ENCODE data around the gene OSCAR.

OSCAR gene, protein sequence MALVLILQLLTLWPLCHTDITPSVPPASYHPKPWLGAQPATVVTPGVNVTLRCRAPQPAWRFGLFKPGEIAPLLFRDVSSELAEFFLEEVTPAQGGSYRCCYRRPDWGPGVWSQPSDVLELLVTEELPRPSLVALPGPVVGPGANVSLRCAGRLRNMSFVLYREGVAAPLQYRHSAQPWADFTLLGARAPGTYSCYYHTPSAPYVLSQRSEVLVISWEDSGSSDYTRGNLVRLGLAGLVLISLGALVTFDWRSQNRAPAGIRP

DNA sequence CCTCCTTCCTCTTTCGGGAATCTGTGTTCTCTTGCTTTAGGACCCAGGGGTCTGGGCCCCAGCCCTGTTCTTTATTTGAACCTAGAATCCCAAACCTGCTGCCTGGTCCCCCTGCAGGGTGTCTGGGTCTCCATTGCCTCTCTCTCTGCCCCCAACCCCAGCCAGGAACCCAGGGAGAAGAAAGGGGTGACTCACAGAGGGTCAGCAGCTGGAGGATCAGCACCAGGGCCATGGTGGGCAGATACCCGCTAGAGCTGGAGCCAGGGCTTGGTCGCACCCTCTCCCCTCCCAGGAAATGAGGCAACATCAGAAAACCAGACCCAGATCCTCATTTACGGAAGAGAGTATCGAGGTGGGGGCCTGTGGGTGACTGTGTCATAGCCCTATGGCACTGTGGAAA is at the start of gene OSCAR:
OSCAR (minus strand) TSS at position 243 of the 400 bp plus-strand sequence; CDS start at position 232, 11 bp downstream.
- DNase-seq (ENCODE audit: low spot score), result no peak

DNA sequence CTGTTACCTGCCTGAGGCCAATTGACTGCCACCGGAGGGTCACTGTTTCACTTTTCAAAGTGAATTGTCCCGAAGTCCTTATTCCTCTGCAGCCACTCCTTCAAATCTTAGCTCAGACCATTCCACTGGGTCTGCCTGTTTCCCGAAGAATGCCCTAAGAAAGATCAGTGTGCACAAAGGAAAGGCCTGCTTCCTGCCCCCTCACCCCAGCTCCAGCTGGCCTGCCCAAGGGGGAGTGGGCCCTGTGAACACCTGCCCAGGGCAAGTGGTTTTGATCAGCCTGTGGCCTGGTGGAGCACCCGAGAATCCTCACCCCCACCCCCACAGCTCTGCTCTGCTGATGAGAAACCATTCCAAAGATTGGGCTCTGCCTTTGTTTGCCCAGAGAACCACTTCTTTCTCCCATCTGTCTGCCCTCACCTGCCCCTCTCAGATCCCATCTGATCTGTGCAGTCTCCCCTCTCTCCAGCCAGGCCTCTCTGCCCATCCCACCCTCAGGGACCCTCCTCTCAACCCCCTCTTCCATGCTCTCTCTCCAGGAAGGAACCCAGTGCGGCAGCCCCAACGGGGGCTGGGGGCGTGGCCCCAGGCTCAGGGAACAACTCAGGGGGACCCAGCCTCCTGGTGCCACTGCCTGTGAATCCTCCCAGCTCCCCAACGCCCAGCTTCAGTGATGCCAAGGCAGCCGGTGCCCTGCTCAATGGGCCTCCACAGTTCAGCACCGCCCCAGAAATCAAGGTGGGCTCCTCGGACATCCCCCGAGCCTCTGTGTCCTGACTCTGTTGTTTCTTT is 48.6 kb upstream of the OSCAR start:
- no peak for DNase-seq (ENCODE audit: low spot score)

DNA sequence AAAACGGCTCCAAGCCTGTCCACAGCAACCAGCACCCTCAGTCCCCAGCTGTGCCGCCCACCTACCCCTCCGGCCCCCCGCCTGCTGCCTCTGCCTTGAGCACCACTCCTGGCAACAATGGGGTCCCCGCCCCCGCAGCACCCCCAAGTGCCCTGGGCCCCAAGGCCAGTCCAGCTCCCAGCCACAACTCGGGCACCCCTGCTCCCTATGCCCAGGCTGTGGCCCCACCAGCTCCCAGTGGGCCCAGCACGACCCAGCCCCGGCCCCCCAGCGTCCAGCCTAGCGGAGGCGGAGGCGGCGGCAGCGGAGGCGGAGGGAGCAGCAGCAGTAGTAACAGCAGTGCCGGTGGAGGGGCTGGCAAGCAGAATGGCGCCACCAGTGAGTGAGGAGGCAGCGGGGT is 47.6 kb upstream of the OSCAR start:
- DNase-seq (ENCODE audit: low spot score), result no peak

DNA sequence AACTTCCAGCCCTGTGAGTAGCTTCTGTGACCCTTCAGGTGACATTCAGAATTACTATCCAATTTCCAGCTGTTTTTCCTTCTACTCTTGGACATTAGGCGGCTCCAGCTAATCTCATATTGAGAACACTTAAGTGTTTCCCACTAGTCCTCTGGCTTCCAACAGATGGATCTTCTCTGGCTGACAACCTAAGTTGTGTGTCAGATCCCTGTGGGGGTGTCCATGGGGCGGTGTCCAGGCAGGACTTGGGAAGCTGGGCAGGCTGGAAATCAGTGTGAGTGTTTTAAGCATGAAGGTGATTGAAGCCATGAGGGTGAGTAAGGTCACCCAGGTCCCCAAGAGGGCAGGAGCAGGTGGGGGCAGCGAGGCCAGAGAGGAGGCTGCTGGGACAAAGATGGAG is 47.1 kb upstream of the OSCAR start:
- no peak for DNase-seq (ENCODE audit: low spot score)

DNA sequence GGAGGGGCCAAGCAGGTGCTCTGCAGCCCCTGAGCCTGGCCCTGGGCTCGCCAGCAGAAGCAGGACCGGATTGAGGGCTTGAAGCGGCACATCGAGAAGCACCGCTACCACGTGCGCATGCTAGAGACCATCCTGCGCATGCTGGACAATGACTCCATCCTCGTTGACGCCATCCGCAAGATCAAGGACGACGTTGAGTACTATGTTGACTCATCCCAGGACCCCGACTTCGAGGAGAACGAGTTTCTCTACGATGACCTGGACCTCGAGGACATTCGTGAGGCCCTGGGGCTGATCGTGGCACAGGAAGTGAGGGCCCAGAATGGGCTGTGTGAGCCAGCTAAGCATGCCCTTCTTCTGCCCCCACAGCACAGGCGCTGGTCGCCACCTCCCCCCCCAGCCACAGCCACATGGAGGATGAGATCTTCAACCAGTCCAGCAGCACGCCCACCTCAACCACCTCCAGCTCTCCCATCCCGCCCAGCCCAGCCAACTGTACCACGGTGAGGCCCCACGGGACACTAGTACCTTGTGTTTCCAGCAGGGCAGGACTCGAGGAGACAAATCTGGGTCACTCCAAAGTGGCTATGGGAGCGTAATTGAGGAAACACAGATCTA is 45.0 kb upstream of the OSCAR start:
- DNase-seq (ENCODE audit: low spot score), result no peak

DNA sequence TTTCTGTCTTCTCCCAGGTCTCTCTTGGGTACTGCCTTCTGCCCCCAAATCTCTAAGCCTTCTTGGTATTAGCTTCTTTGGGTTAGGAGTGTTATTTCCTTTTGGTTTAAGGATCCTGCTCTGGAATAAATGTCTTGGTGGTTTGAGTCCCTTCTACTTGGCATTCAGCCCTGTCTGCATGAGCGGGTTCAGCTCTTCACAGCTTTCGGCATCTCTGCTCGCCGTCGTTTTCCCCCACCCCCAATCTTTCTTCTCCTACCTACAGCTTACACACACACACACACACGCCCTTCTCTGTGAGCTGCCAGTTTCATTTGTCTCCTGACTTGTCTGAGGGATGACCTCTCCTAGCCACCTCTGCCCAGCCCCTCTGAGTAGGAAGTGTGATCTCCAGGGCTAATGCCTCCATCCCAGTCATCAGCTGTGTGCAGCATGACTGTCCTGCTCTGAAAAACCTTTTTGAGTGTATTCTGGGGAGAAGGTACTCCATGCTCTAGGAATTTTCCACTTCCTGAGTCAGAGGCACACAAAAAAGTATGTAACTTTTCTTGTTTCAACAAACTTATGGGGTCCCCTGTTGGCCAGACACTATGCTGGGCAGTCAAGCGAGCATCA is 41.7 kb upstream of the OSCAR start:
- DNase-seq (ENCODE audit: low spot score), result no peak

DNA sequence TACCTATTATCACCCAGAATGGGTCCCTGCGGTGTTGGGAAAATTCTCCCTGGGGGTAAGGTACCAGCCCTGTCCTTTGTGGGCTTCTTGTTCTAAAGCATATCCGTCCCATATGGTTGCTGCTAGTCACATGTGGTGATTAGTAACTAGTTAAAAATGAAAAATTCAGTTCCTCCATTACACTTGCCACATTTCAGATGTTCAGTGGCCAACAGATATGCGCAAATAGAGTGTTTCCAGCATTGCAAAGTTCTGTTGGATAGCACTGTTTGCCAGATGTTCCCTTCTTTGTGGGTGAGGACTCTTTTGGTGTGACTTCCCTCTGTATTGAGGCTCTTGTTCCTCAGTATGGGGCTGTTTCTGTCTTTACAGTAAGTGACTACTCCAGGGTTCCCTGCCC is 40.8 kb upstream of the OSCAR start:
- peak; percentile 50 for DNase-seq (ENCODE audit: low spot score)

DNA sequence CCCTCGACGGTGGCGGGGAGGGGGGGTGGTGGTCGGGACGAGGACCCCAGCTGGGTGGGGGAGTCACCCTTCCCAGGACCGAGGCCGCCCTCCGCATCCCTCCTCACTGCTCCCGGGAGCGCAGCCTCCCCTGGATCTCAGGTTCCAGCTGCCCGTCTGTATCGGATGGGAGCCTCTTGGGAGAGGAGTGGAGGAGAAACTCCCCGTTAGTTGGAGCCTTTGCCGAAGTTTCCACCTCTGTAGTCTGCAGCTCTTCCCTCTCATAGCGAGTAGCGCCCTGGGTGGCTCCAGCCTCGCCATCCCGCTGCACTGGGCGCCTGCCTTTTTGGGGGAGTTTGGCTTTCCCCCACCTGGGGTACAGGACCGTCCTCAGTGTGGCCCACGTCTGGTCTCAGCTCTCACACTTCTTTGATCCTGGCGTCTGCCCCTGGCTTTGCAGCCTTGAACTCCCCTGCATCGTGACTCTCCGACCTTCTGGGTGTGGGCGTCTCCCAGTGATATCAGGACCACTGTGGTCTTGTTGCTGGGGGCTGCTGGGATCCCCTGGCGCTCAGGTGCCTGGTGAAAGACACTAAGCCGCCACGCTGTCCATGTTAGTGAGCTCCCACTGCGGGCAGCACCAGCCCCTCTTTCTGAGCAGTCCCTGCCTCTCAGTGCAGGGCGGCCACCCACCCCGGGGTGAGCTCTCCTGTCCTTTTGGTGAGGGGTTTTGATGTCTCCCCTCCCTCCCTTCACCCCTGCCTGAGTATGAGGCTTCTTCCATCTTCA is 38.1 kb upstream of the OSCAR start:
- DNase-seq (ENCODE audit: low spot score), result no peak

DNA sequence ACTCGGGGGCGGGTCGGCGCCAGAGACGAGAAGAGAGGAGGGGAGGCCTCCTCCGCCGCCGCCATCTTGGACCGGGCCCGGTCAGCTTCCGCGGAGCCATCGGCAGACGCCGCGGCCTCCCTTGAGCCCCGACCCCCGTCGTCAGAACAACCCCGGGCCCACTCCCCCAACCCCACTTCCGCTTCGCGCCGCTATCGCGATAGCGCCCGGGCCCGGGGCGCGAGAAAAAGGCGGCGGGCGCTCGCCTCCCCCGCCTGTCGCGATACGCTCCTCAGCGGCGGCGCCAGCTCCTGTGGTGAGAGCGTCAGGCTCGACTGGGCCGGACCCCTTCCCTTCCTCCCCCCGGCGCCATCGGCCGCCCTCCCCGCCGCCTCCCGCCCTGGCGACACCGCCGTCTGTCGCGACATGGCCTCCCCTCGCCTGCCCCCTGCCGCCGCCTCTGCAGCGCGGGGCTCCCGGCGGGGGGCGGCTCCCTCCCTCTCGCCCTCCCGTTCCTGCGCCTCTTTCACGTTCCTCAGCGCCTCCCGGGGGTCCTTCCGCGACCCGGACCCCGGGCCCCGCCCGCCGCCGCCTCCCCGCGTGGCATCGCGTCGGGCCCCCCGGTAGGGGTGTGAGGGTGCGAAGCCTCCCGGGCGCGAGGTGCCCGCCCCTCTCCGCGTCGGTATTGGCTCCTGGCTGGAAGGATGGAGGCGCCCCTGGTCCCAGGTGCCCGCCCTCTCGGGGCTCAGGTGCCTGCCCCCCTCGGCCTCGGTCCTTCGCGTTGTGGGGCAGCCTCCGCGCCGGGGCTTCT is 37.3 kb upstream of the OSCAR start, which contains the start of gene CNOT3:
CNOT3 (plus strand) TSS at position 64 of the 790 bp plus-strand sequence. CDS start 5,217 bp downstream, outside the sequence.
- DNase-seq (ENCODE audit: low spot score), result peak; percentile 44

DNA sequence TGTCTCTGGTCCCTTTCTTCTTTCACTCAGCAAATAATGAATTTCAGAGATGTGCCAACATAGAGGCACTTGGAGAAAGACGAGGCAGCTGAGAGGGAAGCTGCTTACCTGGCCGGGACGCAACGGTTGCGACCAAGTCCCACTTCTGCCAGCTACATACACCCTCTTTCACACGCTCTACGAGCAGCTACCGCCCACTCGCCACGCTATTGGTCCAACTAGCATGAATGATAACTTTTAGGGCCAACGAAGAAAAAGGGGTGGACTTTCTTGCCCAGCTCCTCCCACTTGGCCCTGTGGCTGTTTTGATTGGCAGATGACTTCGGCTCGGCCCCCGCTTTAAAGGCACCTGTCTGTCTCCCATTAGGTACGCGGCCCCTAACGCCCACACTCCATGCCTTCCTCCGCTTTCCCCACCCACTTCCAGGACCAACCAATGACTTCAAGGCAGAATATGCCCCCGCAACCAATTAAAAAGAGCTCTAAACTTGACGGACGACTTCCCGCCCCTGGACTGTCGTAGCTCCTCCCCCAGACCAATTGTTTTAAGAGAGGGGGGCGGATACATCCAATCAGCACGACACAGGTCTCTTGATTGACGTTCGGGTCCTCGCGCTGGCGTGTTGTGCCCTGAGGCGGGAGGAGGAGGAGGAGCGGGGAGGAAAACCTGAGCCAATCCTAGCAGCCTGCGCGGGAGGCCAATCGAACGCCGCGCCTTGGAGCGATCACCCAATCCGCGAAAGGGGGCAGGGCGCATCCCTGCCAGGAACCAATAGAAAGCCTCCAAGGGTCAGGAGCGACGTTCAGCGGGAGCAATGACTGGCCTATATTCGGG is 36.5 kb upstream of the OSCAR start:
- peak; percentile 98 for DNase-seq (ENCODE audit: low spot score)

DNA sequence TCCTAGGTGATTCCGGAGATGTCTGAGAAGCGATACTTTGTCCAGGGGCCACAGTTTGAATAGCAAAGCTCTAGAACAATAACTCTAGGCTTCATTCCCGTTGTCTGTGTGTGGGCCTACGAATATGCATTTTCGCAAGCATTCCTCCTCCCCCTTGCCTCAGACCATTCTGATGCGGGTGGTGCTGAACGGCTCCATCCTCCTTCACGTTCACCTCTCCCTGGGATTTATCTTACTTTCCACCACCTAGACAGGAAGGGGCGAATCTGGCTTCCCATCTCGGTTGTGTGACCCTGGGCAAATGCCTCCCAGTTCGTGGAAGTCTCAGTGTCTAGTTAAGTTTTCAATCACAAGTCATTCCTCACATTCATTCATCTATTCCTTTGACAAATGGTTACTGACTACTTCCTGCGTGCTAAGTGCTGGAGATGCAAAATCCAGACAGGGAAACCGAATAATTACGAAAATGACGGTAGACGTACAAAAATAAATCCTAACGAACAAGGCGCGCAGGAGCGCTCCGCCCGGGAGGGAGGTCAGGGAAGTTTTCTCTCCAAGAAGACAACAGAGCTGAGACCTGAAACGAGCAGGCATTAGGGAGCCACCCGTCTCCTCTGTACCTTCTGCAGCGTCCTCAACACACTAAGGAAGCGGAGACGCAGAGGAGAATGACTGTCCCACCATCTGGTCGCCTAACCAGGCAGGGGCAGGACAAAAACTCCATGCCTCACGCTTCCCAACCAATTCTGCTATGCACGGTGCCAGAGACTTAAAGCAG is 35.7 kb upstream of the OSCAR start:
- DNase-seq (ENCODE audit: low spot score), result peak; percentile 35

DNA sequence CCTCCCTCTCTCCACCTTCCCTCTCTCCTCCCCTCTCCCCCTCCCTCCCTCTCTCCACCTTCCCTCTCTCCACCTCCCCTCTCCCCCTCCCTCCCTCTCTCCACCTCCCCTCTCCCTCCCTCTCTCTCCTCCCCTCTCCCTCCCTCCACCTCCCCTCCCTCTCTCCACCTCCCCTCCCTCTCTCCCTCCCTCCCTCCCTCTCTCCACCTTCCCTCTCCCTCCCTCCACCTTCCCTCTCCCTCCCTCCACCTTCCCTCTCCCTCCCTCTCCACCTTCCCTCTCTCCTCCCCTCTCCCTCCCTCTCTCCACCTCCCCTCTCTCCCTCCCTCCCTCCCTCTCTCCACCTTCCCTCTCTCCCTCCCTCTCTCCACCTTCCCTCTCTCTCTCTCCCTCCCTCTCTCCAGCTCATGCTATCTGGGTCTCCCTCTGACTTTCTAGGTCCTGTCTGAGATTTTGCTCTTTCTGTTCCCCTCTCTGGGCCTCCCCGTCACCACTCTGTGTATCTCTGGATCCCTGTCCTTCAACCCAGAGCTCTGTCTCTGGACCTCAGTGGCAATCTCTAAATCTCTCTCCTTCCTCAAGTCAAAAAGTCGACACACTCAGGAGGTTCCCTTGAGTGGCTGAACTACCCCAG is 33.5 kb upstream of the OSCAR start:
- DNase-seq (ENCODE audit: low spot score), result no peak

DNA sequence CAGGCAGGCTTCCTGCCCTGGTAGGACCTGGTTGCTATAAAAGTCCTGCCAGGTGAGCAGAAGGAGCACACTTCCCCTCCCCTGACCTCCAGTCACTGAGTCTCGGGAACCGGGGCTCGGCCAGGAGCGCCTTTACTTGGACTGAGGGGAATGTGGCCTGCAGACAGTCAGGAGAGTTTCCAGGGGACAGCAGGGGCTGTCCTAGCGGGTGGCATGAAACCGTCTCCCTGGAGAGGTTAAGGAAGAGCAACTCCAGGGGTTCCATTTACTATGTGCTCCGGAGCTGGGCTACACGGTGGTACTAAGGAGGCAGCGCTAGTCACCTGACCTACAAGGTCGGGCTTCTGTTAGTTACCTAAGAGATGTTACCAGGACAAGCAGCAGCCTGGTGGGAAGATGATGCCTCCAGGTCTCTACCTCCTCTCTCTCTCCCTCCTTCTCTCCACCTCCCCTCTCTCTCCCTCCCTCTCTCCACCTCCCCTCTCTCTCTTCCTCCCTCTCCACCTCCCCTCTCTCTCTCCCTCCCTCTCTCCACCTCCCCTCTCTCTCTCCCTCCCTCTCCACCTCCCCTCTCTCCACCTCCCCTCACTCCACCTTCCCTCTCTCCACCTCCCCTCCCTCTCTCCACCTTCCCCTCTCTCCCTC is 32.8 kb upstream of the OSCAR start:
- no peak for DNase-seq (ENCODE audit: low spot score)

DNA sequence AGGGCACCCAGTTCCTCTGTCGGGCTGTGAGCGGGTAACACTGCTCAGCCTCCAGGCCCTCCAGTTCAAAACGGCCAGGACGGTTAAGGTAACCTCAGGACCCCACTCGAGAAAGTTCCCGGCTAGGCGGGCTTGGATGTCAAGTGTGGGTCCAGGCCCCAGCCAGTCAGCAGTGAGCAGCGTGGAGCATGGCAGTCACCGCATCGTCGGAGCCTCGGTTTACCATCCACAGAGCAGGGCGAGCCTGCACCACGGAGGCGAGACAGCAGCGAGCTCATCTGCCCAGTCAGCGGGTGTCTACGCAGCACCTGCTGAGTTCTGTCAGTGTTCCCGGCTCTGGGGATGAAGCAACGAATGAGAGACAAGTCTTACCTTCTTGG is 29.0 kb upstream of the OSCAR start:
- no peak for DNase-seq (ENCODE audit: low spot score)

DNA sequence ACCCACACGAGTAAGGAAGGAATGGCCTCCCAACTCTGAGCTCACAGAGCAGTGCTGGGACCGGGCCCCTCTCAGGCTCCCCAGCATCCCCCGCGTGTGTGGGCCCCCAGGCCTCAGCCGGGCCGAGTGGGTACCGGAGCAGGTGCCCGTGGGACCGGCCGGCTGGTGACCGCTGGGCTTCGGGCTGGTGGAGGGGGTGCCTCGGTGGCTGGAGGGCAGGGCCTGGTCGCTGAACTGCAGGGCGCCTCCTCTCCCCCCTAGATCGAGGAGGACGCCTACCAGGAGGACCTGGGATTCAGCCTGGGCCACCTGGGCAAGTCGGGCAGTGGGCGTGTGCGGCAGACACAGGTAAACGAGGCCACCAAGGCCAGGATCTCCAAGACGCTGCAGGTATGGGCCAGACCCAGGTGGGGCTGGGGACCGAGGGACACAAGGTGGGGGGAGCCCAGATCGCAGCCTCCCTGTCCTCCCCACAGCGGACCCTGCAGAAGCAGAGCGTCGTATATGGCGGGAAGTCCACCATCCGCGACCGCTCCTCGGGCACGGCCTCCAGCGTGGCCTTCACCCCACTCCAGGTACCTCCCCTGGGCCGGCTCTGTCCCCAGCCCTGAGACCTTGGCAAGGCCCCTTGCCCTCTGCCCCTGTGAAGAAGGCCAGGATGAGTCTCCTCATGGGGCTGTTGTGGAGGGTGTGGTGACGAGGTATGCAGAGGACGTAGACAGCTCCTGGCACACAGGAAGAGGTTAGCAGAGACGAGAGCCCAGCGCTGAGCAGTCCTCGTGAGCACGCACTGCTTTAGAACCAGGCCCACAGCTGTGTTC is 28.4 kb upstream of the OSCAR start:
- DNase-seq (ENCODE audit: low spot score), result no peak

DNA sequence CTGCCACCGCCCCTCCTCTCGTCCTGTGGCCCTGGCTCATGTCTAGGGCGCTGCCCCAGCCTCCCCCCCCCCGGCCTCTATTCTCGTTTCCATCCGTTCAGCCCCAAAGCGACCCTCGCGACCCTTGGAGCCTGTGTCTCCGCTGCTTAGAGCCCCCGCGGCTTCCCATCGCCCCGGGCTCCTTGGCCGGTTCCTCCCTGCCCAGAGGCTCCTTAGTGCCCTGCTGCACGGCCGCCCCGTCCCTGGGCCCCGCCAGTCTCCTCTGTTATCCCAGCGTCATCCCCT is 27.8 kb upstream of the OSCAR start:
- DNase-seq (ENCODE audit: low spot score), result no peak

DNA sequence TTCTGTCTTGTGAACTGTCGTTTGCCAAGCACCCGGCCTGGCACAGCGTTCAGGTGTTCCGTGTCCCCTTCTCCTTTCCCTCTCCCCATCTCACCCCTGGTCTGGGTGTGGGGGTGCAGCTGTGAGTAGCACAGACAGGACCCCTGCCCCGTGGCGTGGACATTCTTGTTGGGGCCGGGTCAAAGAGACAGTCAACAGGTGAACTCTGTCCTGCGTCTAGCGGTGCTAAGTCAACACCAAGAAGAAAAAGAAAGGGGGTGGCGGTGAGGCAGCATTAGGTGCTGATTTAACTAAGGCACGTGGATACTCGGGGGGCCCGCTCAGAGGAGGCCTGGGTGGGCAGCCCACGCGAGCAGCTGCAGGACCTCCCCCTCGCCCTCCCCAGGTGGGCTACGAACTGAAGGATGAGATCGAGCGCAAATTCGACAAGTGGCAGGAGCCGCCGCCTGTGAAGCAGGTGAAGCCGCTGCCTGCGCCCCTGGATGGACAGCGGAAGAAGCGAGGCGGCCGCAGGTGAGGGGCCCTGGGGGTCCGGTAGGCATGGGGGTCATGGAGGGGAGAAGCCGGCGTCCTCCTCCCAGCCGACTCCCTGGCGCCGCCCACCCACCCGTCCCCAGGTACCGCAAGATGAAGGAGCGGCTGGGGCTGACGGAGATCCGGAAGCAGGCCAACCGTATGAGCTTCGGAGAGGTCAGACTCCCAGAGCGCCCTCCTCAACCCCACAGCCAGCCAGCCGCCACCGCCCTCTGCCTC is 27.3 kb upstream of the OSCAR start:
- no peak for DNase-seq (ENCODE audit: low spot score)

Data from GM03348 (cell line).